Hepatocyte (in vitro differentiated cells): Measurements from ENCODE around the gene UBE2E1.

Experiments
- EZH2 ChIP-seq: fragments of 200-600 bp; sonication (generic); IDR thresholded peaks from 2 replicates; pipeline ENCODE4 v1.6.1; 2016; ENCODE audit warnings: antibody characterized with exemption, mild to moderate bottlenecking, borderline replicate concordance
- TF ChIP-seq, protein P1 (sequence below): fragments of 200-600 bp; sonication (generic); IDR thresholded peaks from 2 replicates; pipeline ENCODE4 v1.5.1; 2016; ENCODE audit warnings: antibody characterized with exemption, mild to moderate bottlenecking; ENCODE audit not compliant: poor library complexity

GRCh38 chr3:23817508-23818223 is 11.9 kb downstream of the UBE2E1 start:
- TF ChIP-seq, protein P1, sequence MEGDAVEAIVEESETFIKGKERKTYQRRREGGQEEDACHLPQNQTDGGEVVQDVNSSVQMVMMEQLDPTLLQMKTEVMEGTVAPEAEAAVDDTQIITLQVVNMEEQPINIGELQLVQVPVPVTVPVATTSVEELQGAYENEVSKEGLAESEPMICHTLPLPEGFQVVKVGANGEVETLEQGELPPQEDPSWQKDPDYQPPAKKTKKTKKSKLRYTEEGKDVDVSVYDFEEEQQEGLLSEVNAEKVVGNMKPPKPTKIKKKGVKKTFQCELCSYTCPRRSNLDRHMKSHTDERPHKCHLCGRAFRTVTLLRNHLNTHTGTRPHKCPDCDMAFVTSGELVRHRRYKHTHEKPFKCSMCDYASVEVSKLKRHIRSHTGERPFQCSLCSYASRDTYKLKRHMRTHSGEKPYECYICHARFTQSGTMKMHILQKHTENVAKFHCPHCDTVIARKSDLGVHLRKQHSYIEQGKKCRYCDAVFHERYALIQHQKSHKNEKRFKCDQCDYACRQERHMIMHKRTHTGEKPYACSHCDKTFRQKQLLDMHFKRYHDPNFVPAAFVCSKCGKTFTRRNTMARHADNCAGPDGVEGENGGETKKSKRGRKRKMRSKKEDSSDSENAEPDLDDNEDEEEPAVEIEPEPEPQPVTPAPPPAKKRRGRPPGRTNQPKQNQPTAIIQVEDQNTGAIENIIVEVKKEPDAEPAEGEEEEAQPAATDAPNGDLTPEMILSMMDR: no peak
- TF ChIP-seq EZH2: no peak
